Thyroid gland (tissue), 4 donors: ENCODE measurements around the gene PARD3B.

ENCODE experiments used
- CTCF ChIP-seq, 6 experiments: fragments of 200-600 bp in 3 of 6; fragments of 450-650 bp in 3 of 6; sonication (generic) in 3 of 6; IDR thresholded peaks; one replicate each; pipeline ENCODE4 v1.5.1; 2016 to 2019; ENCODE audit warnings: antibody characterized with exemption in 6 of 6, mild to moderate bottlenecking in 2 of 6, inconsistent platforms in 1 of 6, moderate library complexity in 1 of 6
- POLR2A ChIP-seq, 2 donors: fragments of 450-650 bp; IDR thresholded peaks; one replicate each; pipeline ENCODE4 v1.6.1; 2017; ENCODE audit warnings: antibody characterized with exemption in 2 of 2, mild to moderate bottlenecking in 2 of 2, moderate library complexity in 1 of 2

GRCh38 chr2:205287316-205287715, 742.0 kb downstream of the PARD3B start:
- TF ChIP-seq POLR2A (IDR thresholded peaks at IDR 0.05) (no peak), CTCF (IDR thresholded peaks at IDR 0.05) (no peak)
